NCI-H2227 (cell line): ENCODE data around the gene IGLL5.

Source experiments
- DNase-seq: peaks from one replicate; lab custom pipeline; 2025; ENCODE audit not compliant: unreplicated experiment; lab: John Stamatoyannopoulos, UW

Gene IGLL5

GRCh38 chr22:22887621-22888503 lies at the start of gene IGLL5:
Gene IGLL5, plus strand, starts transcription at chr22:22887816. Its CDS starts 238 bp downstream, at chr22:22888054.
- no peak for DNase-seq

GRCh38 chr22:22838148-22838786 lies 49.3 kb upstream of the IGLL5 start:
- no peak for DNase-seq

- no peak for DNase-seq
Measured at GRCh38 chr22:22839570-22840314, 47.9 kb upstream of the IGLL5 start.

GRCh38 chr22:22840780-22841179 lies 46.8 kb upstream of the IGLL5 start:
- DNase-seq = no peak

GRCh38 chr22:22841598-22841997 lies 46.0 kb upstream of the IGLL5 start:
- no peak for DNase-seq

- DNase-seq = no peak
Measured at GRCh38 chr22:22842085-22842484, 45.5 kb upstream of the IGLL5 start.

- no peak for DNase-seq
Measured at GRCh38 chr22:22843848-22844247, 43.8 kb upstream of the IGLL5 start.

GRCh38 chr22:22847241-22847640 lies 40.4 kb upstream of the IGLL5 start:
- DNase-seq = no peak

GRCh38 chr22:22848364-22848866 lies 39.2 kb upstream of the IGLL5 start:
- peak; percentile 64 for DNase-seq

GRCh38 chr22:22849640-22850610 lies 37.7 kb upstream of the IGLL5 start:
- DNase-seq = no peak

GRCh38 chr22:22851969-22852368 lies 35.6 kb upstream of the IGLL5 start:
- DNase-seq = no peak

GRCh38 chr22:22853713-22854112 lies 33.9 kb upstream of the IGLL5 start:
- DNase-seq = no peak

GRCh38 chr22:22854466-22854865 lies 33.1 kb upstream of the IGLL5 start:
- no peak for DNase-seq

- DNase-seq = no peak
Measured at GRCh38 chr22:22855085-22855484, 32.5 kb upstream of the IGLL5 start.

- no peak for DNase-seq
Measured at GRCh38 chr22:22855617-22856308, 31.9 kb upstream of the IGLL5 start.

GRCh38 chr22:22856364-22856763 lies 31.3 kb upstream of the IGLL5 start:
- no peak for DNase-seq

GRCh38 chr22:22856885-22857606 lies 30.6 kb upstream of the IGLL5 start:
- DNase-seq = no peak

GRCh38 chr22:22857607-22858558 lies 29.7 kb upstream of the IGLL5 start:
- no peak for DNase-seq
